Erythroblast (primary cell): ENCODE results near the gene PLXNC1.

Experiments used
- GATA1 ChIP-seq: IDR thresholded peaks from 2 replicates; pipeline ENCODE4 v1.6.1; 2011; ENCODE audit warnings: low read depth, mild to moderate bottlenecking, control low read depth, low read length, moderate library complexity
- POLR2A ChIP-seq: IDR thresholded peaks from 2 replicates; pipeline ENCODE4 v1.6.1; 2011; ENCODE audit warnings: mild to moderate bottlenecking, low read length

GRCh38 chr12:94198469-94198868, 50.1 kb downstream of the PLXNC1 start:
- TF ChIP-seq POLR2A: no peak
- no peak for TF ChIP-seq GATA1
